GM19397 (cell line): ENCODE measurements around the gene LZTS2.
"Not testable (repeated sequence)": the region's sequence is repeated elsewhere in the genome, so short reads cannot be mapped to it uniquely, and the experiment has no call there.

Source experiments
- ATAC-seq: cut with Tn5 transposase; IDR thresholded peaks from one replicate; pipeline ENCODE4 v1.9.1; 2021; ENCODE audit warnings: mild to moderate bottlenecking, moderate library complexity; ENCODE audit not compliant: unreplicated experiment

The LZTS2 gene

GRCh38 chr10:100999742-101000126, at the start of gene LZTS2:
Gene LZTS2 (plus strand): TSS chr10:100999808. CDS start chr10:101002539, 2,731 bp downstream.
- no peak for ATAC-seq

GRCh38 chr10:100960251-100960650, 39.4 kb upstream of the LZTS2 start:
- no peak for ATAC-seq

DNA sequence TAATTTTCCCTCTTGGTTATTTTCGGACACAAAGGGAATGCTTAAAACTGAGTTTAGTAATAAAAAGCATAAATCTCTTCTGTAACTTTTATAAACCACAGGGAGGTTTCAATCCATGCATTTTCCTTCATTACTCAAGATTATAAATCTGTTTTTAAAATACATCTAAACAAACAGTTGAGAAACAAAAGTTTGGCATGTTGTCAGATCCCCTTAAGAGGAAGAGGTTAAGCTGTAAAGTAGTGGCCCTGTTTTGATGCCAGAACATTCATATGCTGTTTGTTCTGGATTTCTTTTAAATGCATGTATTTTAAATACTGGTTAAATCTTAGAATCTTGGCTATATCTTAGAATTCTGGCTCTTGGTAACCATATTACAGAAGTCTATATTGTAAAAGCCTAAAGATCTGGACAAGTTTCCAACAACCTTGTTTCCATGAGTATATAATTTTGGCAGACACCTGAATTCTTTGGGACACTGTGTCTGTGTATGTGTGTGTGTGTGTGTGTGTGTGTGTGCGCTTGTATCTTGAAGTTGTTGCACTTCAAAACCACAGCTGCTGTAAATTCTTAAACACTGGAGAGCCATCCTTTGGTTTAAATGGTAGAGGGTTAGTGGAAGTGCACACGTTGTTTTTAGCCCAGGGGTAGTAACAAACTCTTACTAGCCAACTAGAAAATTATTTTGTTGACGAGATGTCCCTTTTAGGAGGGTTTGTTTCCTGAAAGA, 37.1 kb upstream of the LZTS2 start:
- ATAC-seq: no peak

GRCh38 chr10:100963826-100964225, 35.8 kb upstream of the LZTS2 start:
- ATAC-seq: no peak

DNA sequence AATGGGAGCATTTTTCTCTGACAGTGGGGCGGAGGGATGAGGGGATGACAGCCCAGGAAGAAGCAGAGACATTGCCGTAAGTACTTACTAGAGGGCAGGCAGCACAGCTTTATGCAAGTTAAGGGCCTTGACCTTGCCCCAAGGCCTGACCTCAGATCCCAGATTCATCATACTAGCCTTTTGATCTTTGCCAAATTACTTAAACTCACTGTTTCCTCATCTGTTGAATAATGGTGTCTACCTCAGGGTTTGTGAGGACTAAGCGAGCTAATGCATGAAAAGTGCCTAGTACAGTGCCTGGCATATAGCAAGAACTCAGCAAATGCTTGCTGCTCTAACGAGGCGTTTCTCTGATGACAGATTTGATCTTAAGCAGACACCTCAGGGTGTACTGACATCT, 33.8 kb upstream of the LZTS2 start:
- ATAC-seq: no peak

DNA sequence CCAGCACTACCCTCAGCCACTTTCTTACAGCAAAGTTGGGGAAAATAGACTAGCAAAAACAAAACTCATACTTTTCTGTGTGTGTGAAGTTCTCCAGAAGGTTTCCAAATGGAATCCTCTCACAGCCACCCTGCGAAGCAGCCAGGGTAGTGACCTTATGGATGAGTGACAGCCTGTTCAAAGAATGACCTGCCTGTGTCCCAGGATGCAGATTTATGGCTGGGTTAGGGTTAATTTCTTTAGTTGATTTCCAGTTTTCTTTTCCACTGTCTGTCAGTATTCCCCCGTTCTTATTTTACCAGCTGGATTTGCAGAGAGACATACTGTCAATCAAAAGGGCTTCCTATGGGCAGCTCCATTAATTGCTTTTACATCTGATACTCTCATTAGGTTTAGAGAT, 32.7 kb upstream of the LZTS2 start:
- ATAC-seq: no peak

DNA sequence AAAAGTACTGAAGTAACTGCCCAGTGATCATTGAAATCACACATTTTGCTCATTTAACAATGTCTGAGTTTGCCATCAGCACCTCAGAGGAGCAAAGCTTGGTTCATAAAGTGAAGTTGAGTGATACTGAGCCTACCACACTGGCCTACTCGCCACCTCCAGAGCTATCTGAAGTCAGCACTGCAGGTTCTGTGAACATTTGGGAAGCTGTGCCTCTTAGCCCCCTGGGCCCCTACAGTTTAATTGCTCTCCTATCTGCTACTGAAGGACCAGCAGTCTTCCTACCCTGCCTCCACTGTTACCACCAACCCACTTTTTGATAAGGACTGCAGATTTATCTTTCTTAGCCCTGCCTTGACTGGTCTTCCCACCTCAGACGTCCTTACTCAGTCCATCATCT, 32.3 kb upstream of the LZTS2 start:
- ATAC-seq: no peak

- no peak for ATAC-seq
Measured at GRCh38 chr10:100968062-100968736, 31.4 kb upstream of the LZTS2 start.

DNA sequence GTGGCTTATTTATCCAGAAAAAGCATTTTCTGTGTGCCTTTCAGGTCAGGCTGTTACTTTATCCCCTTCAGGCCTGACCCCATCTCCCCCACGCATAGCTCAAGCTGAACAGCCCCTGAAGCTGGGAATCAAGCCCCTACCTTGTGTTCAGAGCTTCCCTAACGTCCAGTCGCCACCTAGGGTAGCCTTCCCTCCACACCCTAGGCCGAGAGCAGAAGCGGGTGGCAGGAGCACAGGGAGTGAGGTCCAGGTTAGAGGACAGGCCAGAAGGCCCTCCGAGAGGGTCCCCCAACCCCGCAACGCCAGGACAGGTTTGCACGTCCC, 30.8 kb upstream of the LZTS2 start:
- no peak for ATAC-seq

DNA sequence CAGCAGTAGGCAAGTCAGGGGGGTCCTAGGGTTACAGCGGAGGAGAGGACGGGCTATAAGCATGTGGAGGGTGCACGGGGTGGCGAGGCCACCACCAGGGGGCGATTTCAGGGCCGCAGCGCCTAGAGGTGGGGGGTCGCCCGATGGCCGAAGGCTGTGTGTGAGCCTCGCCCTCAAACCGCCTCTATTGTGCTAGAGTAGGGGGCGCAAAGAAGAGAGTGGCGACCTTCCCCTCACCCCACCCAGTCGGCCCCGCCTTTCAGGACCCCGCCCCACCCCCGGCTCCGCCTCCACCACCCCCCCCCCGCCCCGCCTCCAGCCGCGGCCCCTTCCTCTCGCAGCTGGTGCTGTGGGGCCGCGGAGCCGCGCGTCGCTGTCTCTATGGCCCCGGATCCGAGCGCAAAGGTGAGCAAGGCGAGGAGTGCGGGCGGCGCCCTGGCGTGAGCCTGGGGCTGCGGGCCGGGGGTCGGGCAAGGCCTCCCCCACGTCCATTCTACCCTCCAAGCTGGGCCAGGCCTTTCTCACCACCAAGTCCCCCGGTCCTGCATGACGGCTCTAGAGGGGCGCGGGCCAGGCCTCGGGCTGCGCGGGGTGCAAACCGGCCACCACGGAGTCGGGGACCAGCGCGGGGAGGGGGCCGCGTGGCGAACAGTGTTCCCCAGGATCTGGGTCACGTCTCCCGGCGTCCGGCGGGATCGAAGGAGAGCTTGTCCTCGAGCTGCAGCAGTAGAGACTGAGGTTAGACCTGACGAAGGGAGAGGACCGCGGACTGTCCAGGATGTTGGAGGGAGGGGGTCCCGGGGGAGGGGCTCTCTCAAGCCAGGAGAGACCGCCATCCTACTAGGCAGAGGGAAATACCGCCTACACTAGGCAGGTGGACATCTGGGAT, 30.2 kb upstream of the LZTS2 start, which contains the start of gene SEMA4G:
Gene SEMA4G, plus strand, starts transcription at position 318 of the 889 bp plus-strand sequence. CDS start 3,409 bp downstream, outside the sequence.
- ATAC-seq: no peak

DNA sequence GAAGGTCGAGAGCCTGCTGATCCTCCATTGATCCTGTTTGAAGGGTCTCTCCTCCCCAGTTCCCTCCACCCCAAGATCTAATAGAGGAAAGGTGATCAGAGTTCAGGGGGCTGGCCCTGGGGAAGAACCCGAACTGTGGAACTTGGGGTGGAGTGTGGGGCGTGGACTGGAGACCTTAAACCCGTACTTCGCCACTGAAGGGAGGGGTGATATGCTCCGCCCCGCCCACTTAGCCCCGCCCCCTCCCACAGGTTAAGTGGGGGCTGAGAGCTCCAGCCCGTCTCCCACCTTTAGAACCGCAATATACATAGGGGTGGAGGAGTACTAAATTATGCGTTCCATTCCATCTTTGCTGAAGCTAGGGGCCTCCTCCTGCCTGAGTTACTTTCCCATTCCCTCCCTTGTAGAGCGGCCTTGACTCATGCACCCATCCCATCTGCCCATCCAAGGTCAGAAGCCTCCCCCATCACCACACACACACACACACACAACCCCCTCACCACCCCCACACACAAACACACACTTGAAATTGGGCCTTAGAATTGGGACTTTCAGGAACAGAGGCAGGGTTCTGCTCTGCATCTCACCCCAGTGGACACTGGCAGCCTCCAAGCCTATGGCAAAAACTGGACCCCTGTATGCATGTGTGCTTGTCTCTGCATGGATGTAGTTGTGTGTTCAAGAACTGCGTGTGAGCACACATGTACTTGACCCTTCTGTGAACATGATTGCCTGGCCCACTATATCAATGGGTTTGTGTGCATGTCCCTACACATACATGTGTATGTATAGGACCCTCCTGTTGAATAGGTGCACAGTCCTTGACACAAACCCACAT, 29.3 kb upstream of the LZTS2 start:
- no peak for ATAC-seq

GRCh38 chr10:100970914-100971811, 28.4 kb upstream of the LZTS2 start:
- ATAC-seq: no peak

GRCh38 chr10:100972115-100972903, 27.3 kb upstream of the LZTS2 start:
- ATAC-seq: no peak

GRCh38 chr10:100972904-100973535, 26.6 kb upstream of the LZTS2 start:
- no peak for ATAC-seq

GRCh38 chr10:100975397-100975796, 24.2 kb upstream of the LZTS2 start:
- not testable (repeated sequence) for ATAC-seq

- ATAC-seq: no peak
Measured at GRCh38 chr10:100976906-100977305, 22.7 kb upstream of the LZTS2 start.

GRCh38 chr10:100977436-100977835, 22.2 kb upstream of the LZTS2 start:
- ATAC-seq: no peak

DNA sequence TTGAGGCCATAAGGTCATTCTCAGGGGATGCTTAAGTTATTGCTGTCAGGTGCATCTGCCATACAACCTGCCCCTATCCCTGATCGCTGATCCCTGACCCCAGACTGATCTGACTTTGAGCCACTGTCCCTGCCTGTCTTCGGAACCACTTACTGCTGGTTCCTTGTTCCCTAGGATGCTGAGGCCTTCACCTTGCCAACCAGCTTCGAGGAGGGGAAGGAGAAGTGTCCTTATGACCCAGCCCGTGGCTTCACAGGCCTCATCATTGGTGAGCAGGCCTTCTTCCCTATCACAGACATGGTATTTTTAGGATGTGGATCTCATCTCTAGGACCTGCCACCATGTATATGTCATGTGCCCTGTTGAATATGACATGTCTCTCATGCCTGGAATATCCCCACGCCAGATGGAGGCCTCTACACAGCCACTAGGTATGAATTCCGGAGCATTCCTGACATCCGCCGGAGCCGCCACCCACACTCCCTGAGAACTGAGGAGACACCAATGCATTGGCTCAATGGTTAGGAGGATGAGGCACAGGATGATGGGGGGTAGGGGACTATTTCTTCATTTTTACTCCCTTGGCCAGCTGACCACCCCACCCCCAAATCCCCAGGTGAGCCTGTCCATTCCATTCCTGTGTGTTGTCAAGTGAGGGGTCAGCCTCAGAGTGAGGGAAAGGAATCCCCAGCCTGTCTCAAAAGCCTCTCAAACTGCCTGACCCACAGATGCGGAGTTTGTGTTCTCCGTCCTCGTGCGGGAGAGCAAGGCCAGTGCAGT, 21.3 kb upstream of the LZTS2 start:
- no peak for ATAC-seq
